Activated T-cell treated with anti-CD3 and anti-CD28 coated beads, Interleukin-2, amount 50 U/mL, for 4 hours (primary cell): Measurements from ENCODE around the gene DCBLD2. TPM values are rescaled to one million over a fixed set of nuclear protein-coding genes. Genes with fewer than 3 reads are reported as not detected.
"Not testable (repeated sequence)": the region's sequence is repeated elsewhere in the genome, so short reads cannot be mapped to it uniquely, and the experiment has no call there.

Source experiments
- ATAC-seq, 2 donors: fragments of 200-7000 bp; cut with Tn5 transposase; one replicate each; pipeline ENCODE4 v1.10.0; 2021
- DNase-seq: peaks from one replicate; pipeline ENCODE4 v3.0.0-alpha.2; 2020
- H3K27me3 Mint-ChIP-seq: one replicate; pipeline ENCODE4 v1.8.0; 2021; ENCODE audit warnings: low read depth, mixed read lengths
- H3K36me3 Mint-ChIP-seq: one replicate; pipeline ENCODE4 v1.8.0; 2022; ENCODE audit warnings: mixed read lengths; ENCODE audit not compliant: insufficient read depth
- H3K4me1 Mint-ChIP-seq: one replicate; pipeline ENCODE4 v1.8.0; 2021; ENCODE audit warnings: low read depth, mixed read lengths
- H3K4me3 Mint-ChIP-seq: one replicate; pipeline ENCODE4 v1.8.0; 2021; ENCODE audit warnings: mild to moderate bottlenecking, moderate library complexity, mixed read lengths
- H3K9me3 Mint-ChIP-seq: one replicate; pipeline ENCODE4 v1.8.0; 2021; ENCODE audit warnings: mixed read lengths
- total RNA-seq, 3 donors: library from RNA; stranded (reverse); gene quantifications; one replicate each; pipeline ENCODE4 v1.2.1, GENCODE V29; 2021

The DCBLD2 gene
- total RNA-seq, 3 donors from 2014 or later, result 2.2 to 2.3 (median 2.2) TPM

GRCh38 chr3:98882614-98883333 lies 18.7 kb downstream of the DCBLD2 start:
- not testable (repeated sequence) for H3K4me1 Mint-ChIP-seq

GRCh38 chr3:98877132-98877531 lies 24.4 kb downstream of the DCBLD2 start:
- H3K9me3 Mint-ChIP-seq, result no peaks in the 10 kb centered on the region
- ATAC-seq (no peak), DNase-seq (no peak)
- H3K4me3 Mint-ChIP-seq, result no peak overlapping the region
- no peaks in the 10 kb centered on the region for H3K36me3 Mint-ChIP-seq
- H3K27me3 Mint-ChIP-seq, result peaks cover 3% of the 10 kb centered on the region
- H3K4me1 Mint-ChIP-seq, result no peaks in the 10 kb centered on the region

More at GRCh38 chr3:98882614-98883333, 18.7 kb downstream of the DCBLD2 start:
- not testable (repeated sequence) for ATAC-seq, H3K9me3 Mint-ChIP-seq, H3K27me3 Mint-ChIP-seq, H3K4me3 Mint-ChIP-seq, H3K36me3 Mint-ChIP-seq, DNase-seq

GRCh38 chr3:98875535-98875934 lies 26.0 kb downstream of the DCBLD2 start:
- H3K36me3 Mint-ChIP-seq, result peaks cover 4% of the 10 kb centered on the region

GRCh38 chr3:98874602-98875249 lies 26.8 kb downstream of the DCBLD2 start:
- H3K27me3 Mint-ChIP-seq, result peaks cover 3% of the 10 kb centered on the region

More at GRCh38 chr3:98875535-98875934, 26.0 kb downstream of the DCBLD2 start:
- DNase-seq (no peak), ATAC-seq (no peak)
- Mint-ChIP-seq H3K4me3 (no peak overlapping the region), H3K27me3 (peaks cover 3% of the 10 kb centered on the region), H3K4me1 (no peaks in the 10 kb centered on the region), H3K9me3 (no peaks in the 10 kb centered on the region)

GRCh38 chr3:98869391-98869790 lies 32.1 kb downstream of the DCBLD2 start:
- H3K9me3 Mint-ChIP-seq, result peaks cover 6% of the 10 kb centered on the region
- H3K4me3 Mint-ChIP-seq, result no peak overlapping the region
- peaks cover 4% of the 10 kb centered on the region for H3K36me3 Mint-ChIP-seq
- DNase-seq, result no peak
- no peak for ATAC-seq
- H3K4me1 Mint-ChIP-seq, result no peaks in the 10 kb centered on the region
- peaks cover 3% of the 10 kb centered on the region for H3K27me3 Mint-ChIP-seq

More at GRCh38 chr3:98874602-98875249, 26.8 kb downstream of the DCBLD2 start:
- Mint-ChIP-seq H3K4me3 (no peak overlapping the region), H3K4me1 (no peaks in the 10 kb centered on the region), H3K36me3 (peaks cover 4% of the 10 kb centered on the region), H3K9me3 (no peaks in the 10 kb centered on the region)
- DNase-seq, result no peak
- ATAC-seq, result no peak

GRCh38 chr3:98857971-98858370 lies 43.5 kb downstream of the DCBLD2 start:
- not testable (repeated sequence) for DNase-seq, H3K4me3 Mint-ChIP-seq, H3K27me3 Mint-ChIP-seq, ATAC-seq, H3K36me3 Mint-ChIP-seq, H3K4me1 Mint-ChIP-seq
- peaks cover 22% of the 10 kb centered on the region for H3K9me3 Mint-ChIP-seq

- H3K9me3 Mint-ChIP-seq, result peaks cover 18% of the 10 kb centered on the region
- not testable (repeated sequence) for H3K4me1 Mint-ChIP-seq, ATAC-seq, H3K27me3 Mint-ChIP-seq, H3K4me3 Mint-ChIP-seq, H3K36me3 Mint-ChIP-seq, DNase-seq
These were observed 44.2 kb downstream of the DCBLD2 start for GRCh38 chr3:98857258-98857657.

- Mint-ChIP-seq H3K4me1 (no peaks in the 10 kb centered on the region), H3K36me3 (peaks cover 3% of the 10 kb centered on the region), H3K9me3 (peaks cover 15% of the 10 kb centered on the region), H3K4me3 (no peak overlapping the region), H3K27me3 (no peaks in the 10 kb centered on the region)
- DNase-seq (no peak), ATAC-seq (no peak)
These were observed 44.8 kb downstream of the DCBLD2 start for GRCh38 chr3:98856724-98857123.

GRCh38 chr3:98855806-98856400 lies 45.6 kb downstream of the DCBLD2 start:
- Mint-ChIP-seq H3K4me1 (no peaks in the 10 kb centered on the region), H3K4me3 (no peak overlapping the region), H3K36me3 (peaks cover 3% of the 10 kb centered on the region), H3K9me3 (peaks cover 15% of the 10 kb centered on the region), H3K27me3 (no peaks in the 10 kb centered on the region)
- DNase-seq, result no peak
- no peak for ATAC-seq

GRCh38 chr3:98848108-98848507 lies 53.4 kb downstream of the DCBLD2 start:
- Mint-ChIP-seq H3K36me3 (peaks cover 5% of the 10 kb centered on the region), H3K4me3 (no peak overlapping the region), H3K4me1 (no peaks in the 10 kb centered on the region), H3K27me3 (no peaks in the 10 kb centered on the region), H3K9me3 (no peaks in the 10 kb centered on the region)
- ATAC-seq (no peak), DNase-seq (no peak)

GRCh38 chr3:98846101-98846500 lies 55.4 kb downstream of the DCBLD2 start:
- Mint-ChIP-seq H3K4me1 (no peaks in the 10 kb centered on the region), H3K9me3 (no peaks in the 10 kb centered on the region), H3K4me3 (no peak overlapping the region), H3K36me3 (peaks cover 5% of the 10 kb centered on the region), H3K27me3 (no peaks in the 10 kb centered on the region)
- ATAC-seq (no peak), DNase-seq (no peak)

- no peaks in the 10 kb centered on the region for H3K9me3 Mint-ChIP-seq
- ATAC-seq (no peak), DNase-seq (no peak)
- no peaks in the 10 kb centered on the region for H3K4me1 Mint-ChIP-seq
- no peak overlapping the region for H3K4me3 Mint-ChIP-seq
- H3K36me3 Mint-ChIP-seq, result peaks cover 6% of the 10 kb centered on the region
- H3K27me3 Mint-ChIP-seq, result peaks cover 2% of the 10 kb centered on the region
These were observed 58.1 kb downstream of the DCBLD2 start for GRCh38 chr3:98843266-98843959.

- no peak overlapping the region for H3K4me3 Mint-ChIP-seq
- H3K9me3 Mint-ChIP-seq, result no peaks in the 10 kb centered on the region
- DNase-seq (no peak), ATAC-seq (no peak)
- peaks cover 2% of the 10 kb centered on the region for H3K36me3 Mint-ChIP-seq
- peaks cover 2% of the 10 kb centered on the region for H3K27me3 Mint-ChIP-seq
- H3K4me1 Mint-ChIP-seq, result no peaks in the 10 kb centered on the region
These were observed 61.6 kb downstream of the DCBLD2 start for GRCh38 chr3:98839846-98840245.

- not testable (repeated sequence) for H3K36me3 Mint-ChIP-seq, H3K4me1 Mint-ChIP-seq, DNase-seq, H3K4me3 Mint-ChIP-seq, ATAC-seq, H3K27me3 Mint-ChIP-seq
- H3K9me3 Mint-ChIP-seq, result peaks cover 13% of the 10 kb centered on the region
These were observed 70.4 kb downstream of the DCBLD2 start for GRCh38 chr3:98831060-98831459.
